ENCODE data around the gene OPTC.

Gene OPTC

DNA sequence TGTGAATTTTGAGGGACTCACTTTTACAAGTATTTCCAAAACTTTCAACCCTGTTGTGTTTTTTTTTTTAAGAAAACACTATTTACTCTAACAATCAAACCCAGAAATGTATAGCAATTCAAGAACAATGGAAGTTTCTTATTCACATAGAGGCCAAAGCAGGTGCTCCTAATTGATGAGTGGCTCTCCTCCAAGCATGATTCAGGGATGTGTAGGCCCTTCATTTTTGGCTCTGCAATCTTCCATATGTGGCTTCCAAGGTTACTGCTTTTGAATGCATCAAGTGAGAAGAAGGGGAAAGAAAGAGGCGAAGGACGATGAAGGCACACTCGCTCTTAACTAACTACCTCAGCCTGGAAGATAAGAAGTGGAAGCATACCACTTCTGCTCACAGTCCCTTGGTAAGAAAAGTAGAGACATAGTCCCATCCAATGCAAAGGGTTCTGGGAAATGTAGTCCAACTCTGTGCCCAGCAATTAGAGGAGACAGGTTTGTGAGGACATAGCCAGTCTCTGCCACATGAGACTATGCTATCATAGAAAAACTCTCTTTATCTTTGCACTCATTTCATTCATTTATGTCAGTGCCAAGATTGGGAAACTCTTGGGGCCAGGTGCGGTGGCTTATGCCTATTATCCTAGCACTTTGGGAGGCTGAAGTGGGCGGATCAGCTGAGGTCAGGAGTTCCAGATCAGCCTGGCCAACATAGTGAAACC lies 46.0 kb downstream of the OPTC start:
- TF ChIP-seq Cebpa-rat (IDR thresholded peaks at IDR 0.05) = no peak
- Histone ChIP-seq H3K9ac (no peak overlapping the region), H4K20me1 (no peaks in the 10 kb centered on the region), H3K4me2 (no peak overlapping the region), H3K9me3 (no peaks in the 10 kb centered on the region), H3K27me3 (no peaks in the 10 kb centered on the region), H3K36me3 (no peaks in the 10 kb centered on the region), H3K27ac (no peak overlapping the region), H3K4me1 (no peaks in the 10 kb centered on the region), H3K4me3 (no peak overlapping the region)

DNA sequence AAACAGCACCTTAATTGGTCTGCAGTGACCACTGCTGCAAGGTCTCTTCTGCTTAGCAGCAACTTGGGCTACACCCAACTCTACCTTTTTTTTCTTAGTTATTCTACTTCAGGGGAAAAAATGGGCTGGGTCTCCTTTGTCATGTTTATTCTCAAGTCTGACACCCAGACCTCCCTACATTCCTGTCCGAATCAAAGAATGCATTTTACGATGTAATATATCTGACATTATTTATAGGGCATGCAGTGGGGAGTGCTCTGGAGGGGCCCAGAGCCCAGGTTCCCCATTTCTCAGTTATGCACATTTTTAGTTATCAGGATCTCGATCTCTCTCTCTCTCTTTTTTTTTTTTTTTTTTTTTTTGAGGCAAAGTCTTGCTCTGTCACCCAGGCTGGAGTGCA lies 50.5 kb downstream of the OPTC start:
- no peak for TF ChIP-seq Cebpa-rat (IDR thresholded peaks at IDR 0.05)
- no peak overlapping the region for H3K4me3 ChIP-seq

DNA sequence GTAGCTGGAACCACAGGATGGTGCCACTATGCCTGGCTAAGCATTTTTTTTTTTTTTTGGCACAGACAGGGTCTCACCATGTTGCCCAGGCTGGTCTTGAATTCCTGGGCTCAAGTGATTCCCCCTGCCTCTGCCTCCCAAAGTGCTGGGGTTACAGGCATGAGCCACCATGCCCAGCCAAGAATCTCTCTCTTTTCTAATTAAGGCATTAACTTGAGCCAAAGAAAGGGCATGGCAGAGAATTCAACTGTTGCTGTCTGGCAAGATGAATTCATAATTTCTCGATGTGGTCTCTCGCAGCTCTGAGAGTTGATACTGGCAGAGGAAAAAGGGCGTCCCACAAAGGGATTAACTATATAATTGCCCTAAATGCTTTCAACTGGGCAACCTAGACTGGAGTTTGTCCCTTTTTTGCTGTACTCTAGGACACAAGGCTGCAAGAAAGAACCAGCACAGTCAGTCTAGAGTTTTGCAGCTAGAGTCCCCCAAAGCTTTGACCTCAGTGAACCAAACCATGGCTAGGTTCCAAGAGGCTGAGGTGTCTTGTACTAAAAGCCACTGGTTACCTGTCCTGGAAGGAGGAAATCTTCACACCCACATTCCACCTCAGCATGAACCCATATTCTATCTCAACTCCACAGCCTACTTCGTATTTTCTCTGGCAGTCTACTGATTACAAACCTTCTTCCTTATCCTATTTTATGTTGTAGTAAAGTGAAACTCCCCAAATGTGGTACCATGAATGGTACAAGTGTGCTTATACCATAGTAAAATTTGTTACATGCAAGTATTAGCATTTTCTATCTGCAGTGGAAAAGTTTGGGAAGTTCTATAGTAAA lies 51.2 kb downstream of the OPTC start:
- no peak for TF ChIP-seq Cebpa-rat (IDR thresholded peaks at IDR 0.05)
- Histone ChIP-seq H3K9ac (no peak overlapping the region), H3K27ac (no peak overlapping the region), H3K36me3 (no peaks in the 10 kb centered on the region), H3K9me3 (no peaks in the 10 kb centered on the region), H4K20me1 (no peaks in the 10 kb centered on the region), H3K4me2 (no peak overlapping the region), H3K4me1 (peaks cover 7% of the 10 kb centered on the region; the same call in 1 of the 2 replicates), H3K27me3 (no peaks in the 10 kb centered on the region), H3K4me3 (no peak overlapping the region)

More for the DNA sequence above, 50.5 kb downstream of the OPTC start:
- Histone ChIP-seq H3K36me3 (no peaks in the 10 kb centered on the region), H3K9me3 (no peaks in the 10 kb centered on the region), H3K27ac (no peak overlapping the region), H3K4me2 (no peak overlapping the region), H4K20me1 (no peaks in the 10 kb centered on the region), H3K4me1 (peaks cover 7% of the 10 kb centered on the region; the same call in 1 of the 2 replicates), H3K9ac (no peak overlapping the region), H3K27me3 (no peaks in the 10 kb centered on the region)

DNA sequence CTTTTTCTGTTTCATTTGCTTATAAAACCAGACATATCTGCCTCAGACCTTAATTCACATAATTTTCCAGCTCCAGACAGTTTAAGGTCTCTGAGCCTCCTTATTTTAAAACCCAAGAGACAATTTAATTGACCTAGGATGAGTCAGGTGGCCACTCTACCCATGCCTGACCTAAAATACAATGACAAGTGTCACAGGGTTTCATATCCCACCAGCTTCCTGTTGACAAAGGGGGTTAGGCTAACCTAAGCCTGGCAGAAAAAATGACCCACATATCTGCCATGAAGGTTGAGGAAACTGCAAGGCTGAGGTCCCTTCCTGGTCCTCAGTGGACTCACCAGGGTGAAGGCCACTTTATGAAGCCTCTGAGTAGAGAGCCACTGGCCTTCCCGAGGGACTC lies 52.3 kb downstream of the OPTC start:
- peaks cover 7% of the 10 kb centered on the region; the same call in 1 of the 2 replicates for H3K4me1 ChIP-seq
- no peak for TF ChIP-seq Cebpa-rat (IDR thresholded peaks at IDR 0.05)
- H3K9me3 ChIP-seq = no peaks in the 10 kb centered on the region
- H3K36me3 ChIP-seq = no peaks in the 10 kb centered on the region
- no peak overlapping the region for H3K27ac ChIP-seq
- H3K27me3 ChIP-seq = no peaks in the 10 kb centered on the region
- H4K20me1 ChIP-seq = no peaks in the 10 kb centered on the region
- H3K4me3 ChIP-seq = no peak overlapping the region
- H3K9ac ChIP-seq = no peak overlapping the region
- peak overlapping the region; percentile 27 for H3K4me2 ChIP-seq

DNA sequence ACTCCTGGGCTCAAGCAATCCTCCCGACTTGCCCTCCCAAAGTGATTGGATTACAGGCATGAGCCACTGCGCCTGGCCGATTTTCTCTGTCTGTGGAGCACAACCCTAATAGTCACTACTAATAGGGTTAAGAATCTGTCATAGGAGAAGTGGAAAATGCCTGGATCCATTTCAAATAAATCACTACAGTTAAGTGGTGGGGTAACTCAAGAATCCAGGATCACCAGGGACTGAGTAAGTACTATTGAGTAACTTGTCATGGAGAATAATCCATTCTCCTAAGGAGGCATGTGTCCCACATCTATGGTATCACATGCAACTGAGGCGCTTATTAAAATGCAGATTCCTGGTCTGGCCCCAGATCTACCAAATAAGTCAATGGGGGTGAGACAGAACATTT lies 53.2 kb downstream of the OPTC start:
- H3K27me3 ChIP-seq = no peaks in the 10 kb centered on the region
- H3K9me3 ChIP-seq = no peaks in the 10 kb centered on the region
- no peak overlapping the region for H3K27ac ChIP-seq
- no peaks in the 10 kb centered on the region for H3K36me3 ChIP-seq
- H3K4me1 ChIP-seq = peaks cover 7% of the 10 kb centered on the region; the same call in 1 of the 2 replicates
- H4K20me1 ChIP-seq = no peaks in the 10 kb centered on the region
- no peak for TF ChIP-seq Cebpa-rat (IDR thresholded peaks at IDR 0.05)
- no peak overlapping the region for H3K4me3 ChIP-seq
- H3K9ac ChIP-seq = no peak overlapping the region
- no peak overlapping the region for H3K4me2 ChIP-seq

DNA sequence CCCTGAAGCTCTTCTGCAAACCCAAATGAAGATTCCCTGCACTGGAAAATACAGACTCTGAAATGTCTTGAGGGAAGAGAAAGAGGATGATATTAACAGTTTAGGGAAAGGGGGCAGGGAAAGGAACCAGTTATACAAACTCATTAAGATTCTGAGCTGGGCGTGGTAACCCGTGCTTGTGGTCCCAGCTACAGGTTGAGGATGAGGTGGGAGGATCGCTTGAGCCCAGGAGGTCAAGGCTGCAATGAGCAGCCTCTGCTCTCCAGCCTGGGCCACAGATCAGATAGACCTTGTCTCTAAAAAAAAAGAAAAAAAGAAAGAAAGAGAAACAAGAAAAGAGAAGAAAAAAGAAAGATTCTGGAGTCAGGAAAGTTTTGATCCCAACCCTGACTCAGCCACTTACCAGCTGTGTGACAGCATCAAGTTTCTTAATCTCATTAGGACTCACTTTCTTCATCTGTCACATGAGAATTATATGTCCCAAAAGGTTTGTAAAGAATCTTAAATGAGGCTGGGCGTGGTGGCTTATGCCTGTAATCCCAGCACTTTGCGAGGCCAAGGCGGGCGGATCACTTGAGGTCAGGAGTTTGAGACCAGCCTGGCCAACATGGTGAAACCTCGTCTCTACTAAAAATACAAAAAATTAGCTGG lies 53.9 kb downstream of the OPTC start:
- Histone ChIP-seq H4K20me1 (no peaks in the 10 kb centered on the region), H3K27me3 (no peaks in the 10 kb centered on the region), H3K9ac (no peak overlapping the region), H3K36me3 (no peaks in the 10 kb centered on the region), H3K9me3 (no peaks in the 10 kb centered on the region), H3K4me2 (no peak overlapping the region), H3K4me1 (peaks cover 7% of the 10 kb centered on the region; the same call in 1 of the 2 replicates), H3K27ac (no peak overlapping the region), H3K4me3 (no peak overlapping the region)
- no peak for TF ChIP-seq Cebpa-rat (IDR thresholded peaks at IDR 0.05)

DNA sequence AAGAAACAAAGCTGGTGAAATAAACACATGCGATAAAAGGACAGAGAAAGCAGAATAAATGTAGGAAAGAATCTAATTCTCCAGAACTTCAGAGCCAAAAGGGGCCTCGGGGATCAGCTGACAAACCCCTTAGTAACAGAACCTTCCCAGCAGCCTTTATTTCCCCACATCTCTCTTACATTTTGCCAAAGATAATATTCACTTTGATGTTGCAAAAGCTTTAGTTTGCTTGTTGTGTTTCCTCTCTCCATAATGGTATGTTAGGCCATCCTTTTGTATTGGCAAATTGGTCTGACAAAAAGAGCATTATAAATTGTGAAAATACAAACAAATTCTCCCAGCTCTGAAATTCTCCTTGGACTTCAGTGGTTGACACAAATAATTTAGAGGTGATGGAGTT lies 54.9 kb downstream of the OPTC start:
- peaks cover 7% of the 10 kb centered on the region; the same call in 1 of the 2 replicates for H3K4me1 ChIP-seq
- no peak overlapping the region for H3K9ac ChIP-seq
- no peaks in the 10 kb centered on the region for H4K20me1 ChIP-seq
- H3K27ac ChIP-seq = no peak overlapping the region
- H3K4me2 ChIP-seq = no peak overlapping the region
- H3K9me3 ChIP-seq = no peaks in the 10 kb centered on the region
- TF ChIP-seq Cebpa-rat (IDR thresholded peaks at IDR 0.05) = no peak
- H3K27me3 ChIP-seq = no peaks in the 10 kb centered on the region
- no peak overlapping the region for H3K4me3 ChIP-seq
- H3K36me3 ChIP-seq = no peaks in the 10 kb centered on the region

DNA sequence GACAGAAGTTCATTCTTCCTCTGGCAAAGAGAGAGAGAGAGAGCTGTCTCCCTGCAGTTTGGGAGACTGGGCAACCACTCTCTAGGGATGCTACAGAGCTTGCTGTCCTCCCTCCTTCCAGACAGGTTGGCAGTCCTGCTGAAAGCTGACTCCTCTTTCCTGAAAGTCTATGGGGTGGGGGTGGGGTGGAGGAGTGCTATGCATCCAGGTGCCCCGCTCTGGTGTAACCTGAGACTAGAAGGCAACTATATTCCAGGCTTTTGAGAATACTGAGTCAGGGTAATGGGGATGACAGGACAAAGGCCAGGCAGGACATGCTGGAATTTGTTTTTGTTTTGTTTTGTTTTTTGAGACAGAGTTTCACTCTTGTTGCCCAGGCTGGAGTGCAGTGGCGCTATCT lies 55.4 kb downstream of the OPTC start:
- Histone ChIP-seq H3K9me3 (no peaks in the 10 kb centered on the region), H3K27ac (no peak overlapping the region), H3K4me1 (peaks cover 7% of the 10 kb centered on the region; the same call in 1 of the 2 replicates), H4K20me1 (no peaks in the 10 kb centered on the region), H3K27me3 (no peaks in the 10 kb centered on the region), H3K36me3 (no peaks in the 10 kb centered on the region), H3K9ac (no peak overlapping the region), H3K4me2 (no peak overlapping the region), H3K4me3 (no peak overlapping the region)
- no peak for TF ChIP-seq Cebpa-rat (IDR thresholded peaks at IDR 0.05)

DNA sequence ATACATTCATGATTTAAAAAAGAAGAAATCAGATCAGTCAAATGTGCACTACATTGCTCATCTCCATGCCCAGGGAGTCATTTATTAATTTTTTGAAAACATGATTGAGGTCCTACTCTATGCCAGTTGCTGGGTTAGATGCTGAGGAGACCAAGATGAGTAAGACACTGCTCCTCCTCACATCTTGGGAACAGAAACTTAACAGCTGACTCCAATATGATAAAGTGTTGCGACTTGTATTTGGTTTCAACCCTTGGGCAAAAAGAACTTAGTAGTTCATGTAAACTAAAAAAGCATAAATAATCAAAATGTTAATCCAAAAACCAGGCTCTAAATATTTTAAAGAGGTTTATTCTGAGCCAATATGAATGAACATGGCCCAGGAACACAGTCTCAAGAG lies 56.9 kb downstream of the OPTC start:
- Histone ChIP-seq H3K9ac (no peak overlapping the region), H4K20me1 (no peaks in the 10 kb centered on the region), H3K27ac (no peak overlapping the region), H3K4me1 (peaks cover 16% of the 10 kb centered on the region), H3K9me3 (no peaks in the 10 kb centered on the region), H3K4me3 (no peak overlapping the region), H3K36me3 (no peaks in the 10 kb centered on the region), H3K4me2 (no peak overlapping the region), H3K27me3 (no peaks in the 10 kb centered on the region)
- TF ChIP-seq Cebpa-rat (IDR thresholded peaks at IDR 0.05) = no peak

DNA sequence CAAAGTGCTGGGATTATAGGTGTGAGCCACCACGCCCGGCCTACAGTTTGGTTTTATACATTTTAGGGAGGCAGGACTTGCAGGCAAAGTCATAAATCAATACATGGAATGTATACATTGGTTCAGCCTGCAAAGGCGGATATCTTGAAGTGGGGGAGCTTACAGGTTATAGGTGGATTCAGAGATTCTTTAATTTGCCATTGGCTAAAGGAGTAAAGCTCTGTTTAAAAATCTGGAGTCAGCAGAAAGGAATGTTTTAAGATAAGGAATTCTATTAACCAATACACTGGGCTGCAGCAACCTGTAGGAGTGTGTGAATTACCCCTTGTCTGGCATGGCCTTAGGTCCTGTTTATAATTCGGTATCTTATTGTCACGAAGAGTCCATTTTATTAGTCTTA lies 57.6 kb downstream of the OPTC start:
- H3K4me1 ChIP-seq = peaks cover 19% of the 10 kb centered on the region
- TF ChIP-seq Cebpa-rat (IDR thresholded peaks at IDR 0.05) = no peak
- no peak overlapping the region for H3K4me2 ChIP-seq
- no peaks in the 10 kb centered on the region for H3K27me3 ChIP-seq
- H3K27ac ChIP-seq = no peak overlapping the region
- H4K20me1 ChIP-seq = no peaks in the 10 kb centered on the region
- no peak overlapping the region for H3K4me3 ChIP-seq
- H3K9me3 ChIP-seq = no peaks in the 10 kb centered on the region
- no peaks in the 10 kb centered on the region for H3K36me3 ChIP-seq
- no peak overlapping the region for H3K9ac ChIP-seq
